Measurements from ENCODE around the gene SDK1. TPM values are rescaled to one million over a fixed set of nuclear protein-coding genes. Genes with fewer than 3 reads are reported as not detected.

Gene SDK1
- total RNA-seq, 1 donor: 0.36 TPM

DNA sequence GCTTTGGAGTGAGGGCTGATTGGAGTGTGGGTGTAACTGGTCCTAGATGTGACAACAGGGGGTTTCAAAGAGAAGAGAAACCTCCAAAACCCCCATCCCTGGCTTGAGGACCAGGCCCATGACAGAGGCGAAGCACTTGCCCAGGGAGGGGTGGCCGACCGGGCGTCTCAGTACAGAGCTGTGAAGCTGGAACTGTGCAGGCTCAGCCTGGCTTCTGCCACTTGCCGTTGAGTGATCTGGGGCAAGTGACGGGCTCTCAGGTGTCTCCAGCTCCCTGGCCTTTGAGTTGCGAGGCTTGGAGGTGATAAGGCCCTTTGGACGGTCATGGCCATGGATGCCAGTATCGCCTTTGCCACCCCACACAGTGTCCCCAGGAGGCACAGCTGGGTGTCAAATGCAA is 849.7 kb downstream of the SDK1 start:
- no peak overlapping the region for H3K4me2 ChIP-seq (ENCODE audit: insufficient read depth, low read length)
- H3K4me1 ChIP-seq (ENCODE audit: insufficient read depth, low read length): no peaks in the 10 kb centered on the region
- TF ChIP-seq, protein P1, sequence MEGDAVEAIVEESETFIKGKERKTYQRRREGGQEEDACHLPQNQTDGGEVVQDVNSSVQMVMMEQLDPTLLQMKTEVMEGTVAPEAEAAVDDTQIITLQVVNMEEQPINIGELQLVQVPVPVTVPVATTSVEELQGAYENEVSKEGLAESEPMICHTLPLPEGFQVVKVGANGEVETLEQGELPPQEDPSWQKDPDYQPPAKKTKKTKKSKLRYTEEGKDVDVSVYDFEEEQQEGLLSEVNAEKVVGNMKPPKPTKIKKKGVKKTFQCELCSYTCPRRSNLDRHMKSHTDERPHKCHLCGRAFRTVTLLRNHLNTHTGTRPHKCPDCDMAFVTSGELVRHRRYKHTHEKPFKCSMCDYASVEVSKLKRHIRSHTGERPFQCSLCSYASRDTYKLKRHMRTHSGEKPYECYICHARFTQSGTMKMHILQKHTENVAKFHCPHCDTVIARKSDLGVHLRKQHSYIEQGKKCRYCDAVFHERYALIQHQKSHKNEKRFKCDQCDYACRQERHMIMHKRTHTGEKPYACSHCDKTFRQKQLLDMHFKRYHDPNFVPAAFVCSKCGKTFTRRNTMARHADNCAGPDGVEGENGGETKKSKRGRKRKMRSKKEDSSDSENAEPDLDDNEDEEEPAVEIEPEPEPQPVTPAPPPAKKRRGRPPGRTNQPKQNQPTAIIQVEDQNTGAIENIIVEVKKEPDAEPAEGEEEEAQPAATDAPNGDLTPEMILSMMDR (IDR thresholded peaks at IDR 0.05; ENCODE audit: extremely low read depth, low read depth, low read length): no peak
- no peaks in the 10 kb centered on the region for H3K9me3 ChIP-seq (ENCODE audit: low read depth, low read length)
- H3K27ac ChIP-seq (ENCODE audit: low read depth, low read length): no peak overlapping the region
- H3K36me3 ChIP-seq (ENCODE audit: insufficient read depth, low read length): no peaks in the 10 kb centered on the region
- H3K4me3 ChIP-seq (ENCODE audit: insufficient read depth, low read length): no peak overlapping the region
- no peak for DNase-seq (ENCODE audit: insufficient read length, low spot score, missing footprints)
- no peaks in the 10 kb centered on the region for H4K20me1 ChIP-seq (ENCODE audit: insufficient read depth, low read length)
- H3K27me3 ChIP-seq (ENCODE audit: insufficient read depth, low read length): no peaks in the 10 kb centered on the region
- H3K79me2 ChIP-seq (ENCODE audit: insufficient read depth, low read length): no peaks in the 10 kb centered on the region
- H2AFZ ChIP-seq (ENCODE audit: low read length): no peak overlapping the region

DNA sequence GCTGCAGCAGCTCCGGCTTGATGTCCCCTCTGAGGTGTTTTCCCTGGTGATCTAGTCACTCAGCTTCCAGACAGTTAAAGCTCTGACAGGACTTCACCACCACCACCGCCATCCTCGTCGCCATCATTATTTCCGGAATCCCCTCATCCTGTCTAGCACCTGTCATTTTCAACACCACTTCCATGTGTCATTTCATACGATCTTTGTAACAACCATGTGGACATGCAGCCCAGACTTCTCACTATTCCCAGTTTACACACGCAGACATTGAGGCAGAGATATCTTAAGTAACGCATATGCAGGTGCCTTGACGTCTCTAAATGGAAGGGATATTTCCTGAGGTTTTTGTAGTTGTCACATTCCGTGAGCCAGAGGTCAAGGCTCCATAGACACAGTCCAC is 850.5 kb downstream of the SDK1 start:
- TF ChIP-seq, protein P1 (IDR thresholded peaks at IDR 0.05; ENCODE audit: extremely low read depth, low read depth, low read length): no peak
- Histone ChIP-seq H3K79me2 (ENCODE audit: insufficient read depth, low read length) (no peaks in the 10 kb centered on the region), H3K9me3 (ENCODE audit: low read depth, low read length) (no peaks in the 10 kb centered on the region), H4K20me1 (ENCODE audit: insufficient read depth, low read length) (no peaks in the 10 kb centered on the region), H2AFZ (ENCODE audit: low read length) (no peak overlapping the region), H3K36me3 (ENCODE audit: insufficient read depth, low read length) (no peaks in the 10 kb centered on the region), H3K27me3 (ENCODE audit: insufficient read depth, low read length) (no peaks in the 10 kb centered on the region), H3K27ac (ENCODE audit: low read depth, low read length) (no peak overlapping the region), H3K4me2 (ENCODE audit: insufficient read depth, low read length) (no peak overlapping the region), H3K4me1 (ENCODE audit: insufficient read depth, low read length) (no peaks in the 10 kb centered on the region), H3K4me3 (ENCODE audit: insufficient read depth, low read length) (no peak overlapping the region)
- DNase-seq (ENCODE audit: insufficient read length, low spot score, missing footprints): no peak

DNA sequence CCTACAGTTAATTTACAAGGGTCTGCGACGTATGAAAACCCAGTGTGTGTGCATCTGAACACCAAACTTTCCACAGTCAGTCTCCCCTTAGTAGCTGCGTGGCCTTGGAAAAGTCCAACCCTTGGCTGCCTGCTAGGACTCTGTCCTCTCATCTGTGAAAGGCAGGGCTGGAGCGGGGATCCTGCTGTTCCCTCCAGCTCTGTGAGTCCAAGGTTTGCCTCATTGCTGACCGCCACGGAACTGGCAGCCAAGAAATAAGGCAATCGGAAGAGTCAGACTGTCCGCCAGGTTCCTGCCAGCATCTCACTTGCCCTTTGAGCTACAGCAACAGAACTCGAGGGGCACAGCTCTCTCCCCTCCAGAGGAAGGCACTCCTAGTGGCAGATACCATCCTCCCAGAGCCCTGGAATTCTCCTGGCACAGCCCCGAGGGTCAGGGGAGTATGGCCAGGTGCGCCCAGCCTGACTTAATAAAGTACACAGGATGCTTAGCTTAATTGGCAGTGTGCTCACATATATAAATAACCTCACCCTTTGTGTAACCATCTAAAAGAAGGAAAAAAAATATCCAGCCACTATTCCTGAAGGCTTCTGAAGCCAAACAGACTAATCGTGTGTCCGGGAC is 851.0 kb downstream of the SDK1 start:
- Histone ChIP-seq H3K27ac (ENCODE audit: low read depth, low read length) (no peak overlapping the region), H3K4me1 (ENCODE audit: insufficient read depth, low read length) (no peaks in the 10 kb centered on the region), H3K36me3 (ENCODE audit: insufficient read depth, low read length) (no peaks in the 10 kb centered on the region), H3K27me3 (ENCODE audit: insufficient read depth, low read length) (no peaks in the 10 kb centered on the region), H3K9me3 (ENCODE audit: low read depth, low read length) (no peaks in the 10 kb centered on the region), H2AFZ (ENCODE audit: low read length) (no peak overlapping the region), H3K4me2 (ENCODE audit: insufficient read depth, low read length) (no peak overlapping the region), H3K4me3 (ENCODE audit: insufficient read depth, low read length) (no peak overlapping the region), H4K20me1 (ENCODE audit: insufficient read depth, low read length) (no peaks in the 10 kb centered on the region), H3K79me2 (ENCODE audit: insufficient read depth, low read length) (no peaks in the 10 kb centered on the region)
- TF ChIP-seq, protein P1 (IDR thresholded peaks at IDR 0.05; ENCODE audit: extremely low read depth, low read depth, low read length): no peak
- no peak for DNase-seq (ENCODE audit: insufficient read length, low spot score, missing footprints)

DNA sequence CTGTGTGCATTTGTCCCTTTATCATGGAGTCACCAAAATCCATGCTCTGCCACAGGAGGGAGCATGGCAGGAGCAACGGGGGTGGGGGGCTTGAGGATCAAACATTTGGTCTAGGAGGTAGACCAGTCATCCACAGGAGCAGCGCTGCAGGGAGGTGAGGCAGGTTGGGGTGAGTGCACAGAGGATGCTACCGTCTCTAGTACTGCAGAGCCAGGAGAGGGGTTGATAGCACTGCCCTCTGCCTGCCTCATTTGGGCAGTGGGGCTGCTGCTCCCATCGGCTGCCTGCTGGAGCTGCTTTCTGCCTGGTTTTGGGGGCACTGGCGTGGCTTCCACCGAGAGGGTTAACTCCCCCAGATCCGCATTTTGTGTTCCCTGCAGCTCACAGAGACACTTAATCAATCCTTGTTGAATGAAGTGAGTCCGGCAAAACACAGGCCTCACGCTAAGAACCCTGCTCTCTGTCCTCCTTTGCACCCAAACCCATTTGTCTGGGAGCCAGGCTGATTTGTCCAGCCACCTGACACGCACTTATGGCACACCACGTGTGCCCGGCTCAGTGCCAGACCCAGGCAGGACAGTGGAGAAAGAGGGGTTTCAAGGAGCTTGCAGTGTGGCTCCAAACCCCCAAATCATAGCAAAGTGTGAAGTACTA is 854.0 kb downstream of the SDK1 start:
- Histone ChIP-seq H3K27me3 (ENCODE audit: insufficient read depth, low read length) (no peaks in the 10 kb centered on the region), H3K4me2 (ENCODE audit: insufficient read depth, low read length) (no peak overlapping the region), H3K79me2 (ENCODE audit: insufficient read depth, low read length) (no peaks in the 10 kb centered on the region), H2AFZ (ENCODE audit: low read length) (no peak overlapping the region), H3K4me1 (ENCODE audit: insufficient read depth, low read length) (no peaks in the 10 kb centered on the region), H3K9me3 (ENCODE audit: low read depth, low read length) (no peaks in the 10 kb centered on the region), H3K4me3 (ENCODE audit: insufficient read depth, low read length) (no peak overlapping the region), H3K27ac (ENCODE audit: low read depth, low read length) (no peak overlapping the region), H3K36me3 (ENCODE audit: insufficient read depth, low read length) (no peaks in the 10 kb centered on the region), H4K20me1 (ENCODE audit: insufficient read depth, low read length) (no peaks in the 10 kb centered on the region)
- DNase-seq (ENCODE audit: insufficient read length, low spot score, missing footprints): no peak
- TF ChIP-seq, protein P1 (IDR thresholded peaks at IDR 0.05; ENCODE audit: extremely low read depth, low read depth, low read length): no peak

All from osteoblast (primary cell).